Left ventricle myocardium inferior (tissue), 1 donor: ENCODE measurements around the gene ART5. TPM values are rescaled to one million over a fixed set of nuclear protein-coding genes. Genes with fewer than 3 reads are reported as not detected.

Experiments used
- DNase-seq: peaks from one replicate; pipeline ENCODE4 v3.0.0-alpha.2; 2020
- H3K27ac ChIP-seq: fragments of 200-600 bp; replicated peaks from 2 replicates; pipeline ENCODE4 v1.8.0; 2021
- H3K27me3 ChIP-seq: fragments of 200-600 bp; 2 replicates; pipeline ENCODE4 v1.8.0; 2021; ENCODE audit warnings: low read depth
- H3K36me3 ChIP-seq: fragments of 200-600 bp; 2 replicates; pipeline ENCODE4 v1.8.0; 2021
- H3K4me1 ChIP-seq: fragments of 200-600 bp; 2 replicates; pipeline ENCODE4 v1.8.0; 2021
- H3K4me3 ChIP-seq: fragments of 200-600 bp; 2 replicates; pipeline ENCODE4 v1.8.0; 2021; ENCODE audit warnings: mild to moderate bottlenecking, moderate library complexity
- H3K9me3 ChIP-seq: fragments of 200-600 bp; replicated peaks from 2 replicates; pipeline ENCODE4 v1.8.0; 2021
- intact Hi-C: fragments of 100-400 bp; cut with micrococcal nuclease; formaldehyde crosslinking; loops from one replicate; pipeline ENCODE4 v1.11.0; 2022
- total RNA-seq: library from RNA; stranded (reverse); fragmentation: NEBNext Ultra II Directional; extraction: Animal tissue kit (Norgen Biotek cat#: 25700); gene quantifications from one replicate; pipeline ENCODE4 v1.2.1, GENCODE V29; 2021
- TF ChIP-seq, protein P1 (sequence below): fragments of 200-600 bp; IDR thresholded peaks from 2 replicates; pipeline ENCODE4 v1.8.0; 2021; ENCODE audit warnings: antibody characterized with exemption, mild to moderate bottlenecking, borderline replicate concordance
- donor health status: DM: no; HTN: yes; CAD: no; lungs with severe emphysema.

ART5 gene
- total RNA-seq, 1 donor from 2014 or later: 1.4 TPM

DNA sequence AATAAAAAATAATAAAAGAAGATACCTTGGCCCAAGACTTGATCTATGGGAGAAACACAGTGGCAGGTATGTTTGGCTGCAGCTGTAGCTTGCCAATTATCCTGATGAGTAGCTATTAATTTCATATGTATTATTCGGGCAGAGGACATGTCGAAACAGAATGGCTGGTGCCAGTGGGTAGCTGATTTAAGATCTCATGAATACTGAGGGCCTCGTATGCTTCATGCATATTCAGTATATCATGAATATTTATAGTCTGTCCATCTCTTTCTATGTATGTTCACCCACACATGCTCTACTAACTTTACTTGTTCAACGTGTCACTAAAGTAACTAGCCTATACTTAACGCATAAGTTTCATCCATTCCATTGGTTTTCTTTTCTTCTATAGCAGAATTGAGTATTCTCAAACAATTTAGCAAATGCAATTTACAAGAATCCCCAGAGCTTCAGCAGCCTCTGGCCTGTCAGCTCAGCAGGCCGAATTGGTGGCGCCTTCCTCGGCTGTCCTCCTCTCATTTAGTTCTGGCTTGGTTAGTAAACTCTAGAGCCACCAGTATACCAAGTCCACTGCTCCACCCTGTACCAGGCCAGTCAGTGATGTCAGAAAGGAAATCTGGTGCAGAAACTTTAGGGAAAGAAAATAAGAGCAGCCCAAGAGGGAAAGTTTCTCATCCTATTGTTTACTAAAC lies 17.9 kb downstream of the ART5 start:
- H3K9me3 ChIP-seq: no peaks in the 10 kb centered on the region
- TF ChIP-seq, protein P1, sequence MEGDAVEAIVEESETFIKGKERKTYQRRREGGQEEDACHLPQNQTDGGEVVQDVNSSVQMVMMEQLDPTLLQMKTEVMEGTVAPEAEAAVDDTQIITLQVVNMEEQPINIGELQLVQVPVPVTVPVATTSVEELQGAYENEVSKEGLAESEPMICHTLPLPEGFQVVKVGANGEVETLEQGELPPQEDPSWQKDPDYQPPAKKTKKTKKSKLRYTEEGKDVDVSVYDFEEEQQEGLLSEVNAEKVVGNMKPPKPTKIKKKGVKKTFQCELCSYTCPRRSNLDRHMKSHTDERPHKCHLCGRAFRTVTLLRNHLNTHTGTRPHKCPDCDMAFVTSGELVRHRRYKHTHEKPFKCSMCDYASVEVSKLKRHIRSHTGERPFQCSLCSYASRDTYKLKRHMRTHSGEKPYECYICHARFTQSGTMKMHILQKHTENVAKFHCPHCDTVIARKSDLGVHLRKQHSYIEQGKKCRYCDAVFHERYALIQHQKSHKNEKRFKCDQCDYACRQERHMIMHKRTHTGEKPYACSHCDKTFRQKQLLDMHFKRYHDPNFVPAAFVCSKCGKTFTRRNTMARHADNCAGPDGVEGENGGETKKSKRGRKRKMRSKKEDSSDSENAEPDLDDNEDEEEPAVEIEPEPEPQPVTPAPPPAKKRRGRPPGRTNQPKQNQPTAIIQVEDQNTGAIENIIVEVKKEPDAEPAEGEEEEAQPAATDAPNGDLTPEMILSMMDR: no peak
- no peak for DNase-seq
- no peaks in the 10 kb centered on the region for H3K27me3 ChIP-seq
- no peak overlapping the region for H3K27ac ChIP-seq
- no peaks in the 10 kb centered on the region for H3K36me3 ChIP-seq
- intact Hi-C loops: no loop called here
- no peak overlapping the region for H3K4me3 ChIP-seq
- no peaks in the 10 kb centered on the region for H3K4me1 ChIP-seq

DNA sequence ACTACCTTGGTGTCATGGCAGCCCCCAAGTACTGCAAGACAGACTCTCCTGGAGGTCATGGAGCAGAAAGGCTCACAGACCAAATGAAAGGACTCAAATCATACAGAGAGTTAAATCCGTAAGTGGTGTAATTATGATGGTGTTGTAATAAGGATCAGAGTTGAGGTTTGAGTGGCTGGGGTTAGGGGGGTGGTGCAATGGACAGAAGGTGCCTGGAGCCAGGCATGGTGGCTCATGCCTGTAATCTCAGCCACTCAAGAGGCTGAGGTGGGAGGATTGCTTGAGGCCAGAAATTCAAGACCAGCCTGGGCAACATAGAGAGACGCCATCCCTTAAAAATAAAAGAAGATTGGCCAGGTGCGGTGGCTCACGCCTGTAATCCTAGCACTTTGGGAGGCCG lies 18.7 kb downstream of the ART5 start:
- Histone ChIP-seq H3K27me3 (no peaks in the 10 kb centered on the region), H3K4me1 (no peaks in the 10 kb centered on the region), H3K9me3 (no peaks in the 10 kb centered on the region), H3K27ac (no peak overlapping the region), H3K36me3 (no peaks in the 10 kb centered on the region), H3K4me3 (no peak overlapping the region)
- intact Hi-C loops: no loop called here
- TF ChIP-seq, protein P1: no peak
- DNase-seq: no peak

DNA sequence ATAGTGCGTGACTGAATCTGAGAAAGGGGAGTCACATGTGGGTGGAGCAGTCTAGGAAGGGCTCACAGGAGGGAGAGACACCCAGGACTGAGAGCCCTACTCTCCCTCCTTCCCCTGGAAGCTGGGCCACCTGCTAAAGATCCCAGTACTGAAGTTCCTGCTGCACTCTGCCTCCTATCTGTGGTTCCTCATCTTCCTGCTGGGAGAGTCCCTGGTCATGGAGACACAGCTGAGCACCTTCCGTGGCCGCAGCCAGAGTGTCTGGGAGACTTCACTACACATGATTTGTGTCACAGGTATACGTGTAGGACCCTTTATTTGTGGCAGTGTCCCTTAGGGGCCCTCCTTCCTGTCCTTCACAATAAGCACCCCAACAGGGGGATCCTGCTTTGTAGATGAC lies 19.3 kb downstream of the ART5 start:
- intact Hi-C loops: no loop called here
- H3K27me3 ChIP-seq: no peaks in the 10 kb centered on the region
- H3K27ac ChIP-seq: no peak overlapping the region
- H3K36me3 ChIP-seq: no peaks in the 10 kb centered on the region
- H3K4me3 ChIP-seq: no peak overlapping the region
- DNase-seq: no peak
- H3K9me3 ChIP-seq: no peaks in the 10 kb centered on the region
- no peaks in the 10 kb centered on the region for H3K4me1 ChIP-seq
- TF ChIP-seq, protein P1: no peak

DNA sequence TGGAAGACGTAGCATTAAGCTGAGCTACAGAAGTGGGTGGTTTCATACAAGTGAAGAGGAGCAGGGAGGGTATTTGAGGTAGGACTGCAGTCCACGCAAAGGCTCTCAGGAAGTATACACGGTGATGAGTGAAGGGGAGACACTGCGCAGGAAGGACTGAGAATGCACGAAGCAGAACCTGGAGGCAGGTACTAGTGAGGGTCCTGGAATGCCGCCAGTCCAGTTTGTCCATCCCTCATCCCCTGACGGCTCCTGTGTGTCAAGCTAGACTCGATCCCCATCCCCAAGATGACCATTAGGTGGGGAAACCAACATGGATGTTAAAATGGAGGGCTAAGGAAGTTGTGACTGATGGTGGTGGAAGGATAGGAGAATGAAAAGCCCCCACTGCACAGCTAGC lies 23.8 kb downstream of the ART5 start:
- no peaks in the 10 kb centered on the region for H3K9me3 ChIP-seq
- TF ChIP-seq, protein P1: no peak
- intact Hi-C loops: no loop called here
- H3K36me3 ChIP-seq: no peaks in the 10 kb centered on the region
- peaks cover 12% of the 10 kb centered on the region for H3K4me1 ChIP-seq
- DNase-seq: no peak
- no peak overlapping the region for H3K27ac ChIP-seq
- H3K27me3 ChIP-seq: no peaks in the 10 kb centered on the region
- H3K4me3 ChIP-seq: no peak overlapping the region

DNA sequence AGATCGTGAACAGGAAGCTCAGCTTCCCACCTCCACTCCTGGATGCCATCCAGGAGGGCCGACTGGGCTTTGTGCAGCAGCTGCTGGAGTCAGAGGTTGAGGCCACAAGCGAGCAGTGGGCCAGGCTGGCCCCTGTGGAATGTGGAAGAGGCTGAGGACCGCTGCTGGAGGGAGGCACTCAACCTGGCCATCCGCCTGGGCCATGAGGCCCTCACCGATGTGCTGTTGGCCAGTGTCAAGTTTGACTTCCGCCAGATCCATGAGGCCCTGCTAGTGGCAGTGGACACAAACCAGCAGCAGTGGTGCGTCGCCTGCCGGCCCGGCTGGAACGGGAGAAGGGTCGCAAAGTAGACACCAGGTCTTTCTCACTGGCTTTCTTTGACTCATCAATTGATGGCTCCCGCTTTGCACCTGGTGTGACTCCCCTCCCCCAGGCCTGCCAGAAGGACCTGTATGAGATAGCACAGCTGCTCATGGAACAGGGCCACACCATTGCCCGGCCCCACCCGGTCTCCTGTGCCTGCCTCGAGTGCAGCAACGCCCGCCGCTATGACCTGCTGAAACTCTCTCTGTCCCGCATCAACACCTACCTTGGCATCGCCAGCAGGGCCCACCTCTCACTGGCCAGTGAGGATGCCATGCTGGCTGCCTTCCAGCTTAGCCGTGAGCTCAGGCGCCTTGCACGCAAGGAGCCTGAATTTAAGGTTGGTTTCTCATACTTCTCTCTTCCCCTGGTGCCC lies 24.9 kb downstream of the ART5 start:
- Histone ChIP-seq H3K4me1 (peaks cover 12% of the 10 kb centered on the region), H3K27me3 (no peaks in the 10 kb centered on the region), H3K4me3 (no peak overlapping the region), H3K9me3 (peaks cover 6% of the 10 kb centered on the region), H3K27ac (no peak overlapping the region), H3K36me3 (no peaks in the 10 kb centered on the region)
- intact Hi-C loops: no loop called here
- DNase-seq: no peak
- TF ChIP-seq, protein P1: no peak
